IPS-18c (cell line): ENCODE measurements around the gene ARAP1.

ENCODE experiments used
- H3K4me3 ChIP-seq: 2 replicates; pipeline ENCODE4 v1.7.0; 2013; ENCODE audit warnings: low read depth, mild to moderate bottlenecking, low read length, moderate library complexity; ENCODE audit not compliant: insufficient read depth
- H3K9me3 ChIP-seq: one replicate; pipeline ENCODE4 v1.6.1; 2013; ENCODE audit warnings: mild to moderate bottlenecking, low read length, moderate library complexity; ENCODE audit not compliant: control insufficient read depth, insufficient read depth

Gene ARAP1

GRCh38 chr11:72672597-72673238 lies 79.5 kb downstream of the ARAP1 start:
- H3K4me3 ChIP-seq, result no peak overlapping the region
- peaks cover under 1% of the 10 kb centered on the region for H3K9me3 ChIP-seq

- H3K9me3 ChIP-seq, result peaks cover 6% of the 10 kb centered on the region
- H3K4me3 ChIP-seq, result no peak overlapping the region; the same call in 1 of the 2 replicates
Observed at GRCh38 chr11:72671152-72672099, 80.8 kb downstream of the ARAP1 start.

DNA sequence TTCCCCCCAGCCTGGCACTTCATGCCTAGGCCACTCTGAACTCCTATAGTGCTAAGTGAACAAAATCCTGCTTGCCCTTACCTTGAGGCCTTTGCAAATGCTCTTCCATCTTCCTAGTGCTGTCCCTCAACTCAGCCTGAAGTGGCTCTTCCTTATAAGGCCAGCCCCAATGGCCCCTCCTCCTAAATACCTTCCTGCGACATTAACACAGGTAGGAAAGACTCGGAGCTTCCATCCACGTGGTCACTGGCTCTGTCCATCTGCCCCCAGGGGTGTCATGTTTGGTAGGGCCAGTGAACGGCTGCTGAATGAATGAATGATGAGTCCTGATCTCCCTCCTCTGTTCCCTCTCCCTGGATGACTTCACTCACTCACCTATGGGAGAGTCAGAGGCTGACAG lies 82.2 kb downstream of the ARAP1 start:
- H3K9me3 ChIP-seq, result peaks cover 6% of the 10 kb centered on the region
- H3K4me3 ChIP-seq, result no peak overlapping the region

DNA sequence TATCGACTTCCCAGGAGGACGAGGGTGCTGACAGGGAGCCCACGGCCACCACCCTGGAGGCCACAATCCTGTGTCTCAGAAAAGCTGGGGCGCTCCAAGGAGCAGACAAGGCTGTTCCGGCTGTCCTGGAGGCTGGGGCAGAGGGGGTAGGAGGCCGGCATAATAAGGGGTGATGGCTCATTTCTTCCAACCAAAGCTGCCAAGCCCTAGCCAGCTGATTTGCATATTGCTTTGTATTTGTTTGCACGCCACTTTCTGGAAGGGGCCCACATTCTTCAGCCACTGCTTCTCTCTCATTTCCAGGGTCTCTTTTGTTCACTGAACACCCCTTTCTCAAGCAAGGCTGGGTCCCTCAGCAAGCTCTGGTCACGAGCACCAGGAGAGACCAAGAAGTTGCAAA lies 82.7 kb downstream of the ARAP1 start:
- peaks cover 6% of the 10 kb centered on the region for H3K9me3 ChIP-seq
- H3K4me3 ChIP-seq, result no peak overlapping the region

GRCh38 chr11:72668629-72669347 lies 83.4 kb downstream of the ARAP1 start:
- H3K9me3 ChIP-seq, result peaks cover 6% of the 10 kb centered on the region
- no peak overlapping the region for H3K4me3 ChIP-seq

DNA sequence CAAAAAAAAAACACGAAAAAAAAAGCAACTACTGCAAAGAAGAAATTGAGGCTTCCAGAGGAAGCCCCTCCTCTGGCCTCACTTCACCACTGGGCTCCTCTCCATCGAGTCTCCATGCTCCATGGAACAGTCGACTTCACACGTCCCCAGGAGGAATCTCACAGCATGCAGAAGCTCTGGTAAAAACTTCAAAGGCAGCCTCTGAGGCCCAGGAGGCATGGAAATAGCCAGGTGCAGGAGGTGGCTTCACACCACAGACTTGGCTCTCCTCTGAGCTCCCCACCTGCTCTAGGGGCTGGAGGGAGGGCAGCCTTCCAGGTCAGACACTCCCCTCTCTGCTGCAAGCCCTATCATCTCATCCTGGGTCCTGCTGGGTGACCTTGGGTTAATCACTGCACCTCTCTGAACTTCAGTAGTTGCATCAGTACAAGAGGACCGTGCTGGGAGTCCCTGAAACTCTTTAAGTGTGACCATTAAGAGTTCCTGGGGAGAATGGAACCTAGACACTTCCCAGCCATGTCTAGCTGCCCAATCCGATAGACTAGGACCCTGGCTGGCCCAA lies 86.2 kb downstream of the ARAP1 start:
- no peak overlapping the region for H3K4me3 ChIP-seq
- peaks cover 6% of the 10 kb centered on the region for H3K9me3 ChIP-seq

DNA sequence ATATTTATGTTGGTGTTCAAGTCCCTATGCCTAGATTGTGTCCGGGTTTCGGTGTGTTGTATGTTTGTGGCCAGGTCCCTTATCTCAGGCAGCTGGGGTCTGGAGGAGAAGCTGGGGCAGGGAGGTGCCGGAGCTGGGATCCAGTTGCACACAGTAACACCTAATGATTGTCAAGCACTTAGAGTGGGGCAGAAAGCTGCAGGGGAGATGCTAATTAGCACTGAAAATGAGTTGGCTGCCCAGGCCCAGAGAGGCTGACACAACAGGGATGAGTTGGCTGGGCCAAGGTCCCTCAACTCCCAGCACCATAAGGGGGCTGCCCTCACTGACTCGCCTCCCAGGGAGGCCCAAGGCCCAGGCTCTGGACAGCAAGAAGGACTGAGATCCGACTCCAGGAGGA lies 90.2 kb downstream of the ARAP1 start:
- H3K9me3 ChIP-seq, result no peaks in the 10 kb centered on the region
- H3K4me3 ChIP-seq, result no peak overlapping the region

DNA sequence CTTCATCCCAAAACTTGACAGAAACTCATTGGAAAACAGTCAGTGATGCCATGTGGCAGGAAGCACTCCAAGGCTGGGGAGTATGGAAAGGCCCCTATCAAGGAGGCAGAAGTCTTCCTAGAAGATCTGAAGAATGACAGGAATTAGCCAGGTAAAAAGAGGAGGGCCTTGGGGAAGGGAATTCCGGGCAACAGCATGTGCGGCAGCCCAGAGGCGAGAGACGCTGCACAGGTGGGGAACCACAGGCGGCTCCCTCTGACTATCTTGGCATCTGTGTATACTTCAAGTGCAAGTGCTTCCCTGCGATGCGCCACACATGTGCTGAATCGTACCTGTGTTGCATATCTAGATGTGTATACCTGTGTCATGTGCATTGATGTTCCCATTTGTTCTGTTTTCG lies 90.7 kb downstream of the ARAP1 start:
- Histone ChIP-seq H3K9me3 (no peaks in the 10 kb centered on the region), H3K4me3 (no peak overlapping the region)

DNA sequence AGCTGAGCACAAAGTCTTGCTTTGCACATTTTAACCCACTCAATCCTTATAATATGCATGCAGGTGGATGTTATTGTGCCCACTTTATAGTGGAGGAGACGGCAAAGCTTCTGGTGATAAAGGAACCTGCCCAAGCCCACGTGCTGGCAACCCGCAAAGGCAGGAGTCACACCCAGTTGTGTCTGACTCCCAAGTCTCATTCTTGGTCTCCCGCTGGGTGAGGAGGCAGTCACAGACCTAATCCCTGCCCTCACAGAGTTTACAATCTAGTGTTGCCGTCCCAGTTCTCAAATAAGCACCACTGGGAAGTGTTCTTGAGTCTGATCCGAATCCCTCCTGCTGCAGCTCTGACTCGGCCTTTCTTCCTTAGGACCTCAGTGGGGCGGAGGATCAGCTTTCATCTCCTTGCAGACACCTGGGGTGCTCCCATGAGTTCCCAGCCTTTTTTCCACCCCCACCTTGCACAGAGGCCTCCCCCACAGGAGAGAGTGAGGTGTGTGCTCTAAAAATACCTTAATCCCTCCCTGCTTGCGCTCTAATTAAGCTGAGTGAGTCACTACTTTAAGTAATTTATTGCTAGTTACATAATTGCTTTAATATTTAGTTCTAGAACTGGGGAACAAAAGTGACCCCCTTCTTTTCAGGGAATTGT lies 93.1 kb downstream of the ARAP1 start:
- no peaks in the 10 kb centered on the region for H3K9me3 ChIP-seq
- no peak overlapping the region for H3K4me3 ChIP-seq

DNA sequence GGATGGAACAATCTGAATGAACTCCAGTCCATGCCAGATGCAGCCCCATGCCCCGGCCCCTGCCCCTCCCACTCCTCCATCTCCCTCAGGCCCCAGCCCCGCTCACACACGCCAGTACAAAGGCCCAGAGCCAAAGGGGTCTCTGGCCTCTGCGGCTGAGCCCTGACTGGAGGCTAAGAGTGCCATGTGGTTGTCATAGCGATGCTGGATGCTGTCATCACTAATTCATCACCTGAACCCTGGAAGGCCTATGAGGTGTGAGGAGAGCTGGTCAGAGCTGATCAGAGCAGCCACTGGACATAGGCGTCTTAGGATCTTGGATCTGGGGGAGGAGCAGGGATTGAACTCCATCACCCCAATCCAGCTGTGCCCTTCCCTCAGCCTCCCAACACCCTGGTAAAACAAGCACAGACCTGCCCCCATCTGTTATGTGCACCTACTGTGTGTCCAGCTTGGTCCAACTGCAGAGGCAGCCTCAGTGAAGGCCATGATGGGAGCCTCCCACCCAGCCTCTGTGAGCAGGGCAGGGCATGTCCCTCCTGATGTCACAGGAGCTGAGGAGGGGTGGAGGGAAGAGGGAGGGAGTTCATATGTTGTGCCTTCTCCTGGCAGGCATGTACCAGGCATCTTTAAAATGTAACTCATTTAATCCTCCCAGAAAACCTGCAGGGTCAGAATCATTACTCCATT lies 94.7 kb downstream of the ARAP1 start:
- Histone ChIP-seq H3K9me3 (no peaks in the 10 kb centered on the region), H3K4me3 (no peak overlapping the region)

DNA sequence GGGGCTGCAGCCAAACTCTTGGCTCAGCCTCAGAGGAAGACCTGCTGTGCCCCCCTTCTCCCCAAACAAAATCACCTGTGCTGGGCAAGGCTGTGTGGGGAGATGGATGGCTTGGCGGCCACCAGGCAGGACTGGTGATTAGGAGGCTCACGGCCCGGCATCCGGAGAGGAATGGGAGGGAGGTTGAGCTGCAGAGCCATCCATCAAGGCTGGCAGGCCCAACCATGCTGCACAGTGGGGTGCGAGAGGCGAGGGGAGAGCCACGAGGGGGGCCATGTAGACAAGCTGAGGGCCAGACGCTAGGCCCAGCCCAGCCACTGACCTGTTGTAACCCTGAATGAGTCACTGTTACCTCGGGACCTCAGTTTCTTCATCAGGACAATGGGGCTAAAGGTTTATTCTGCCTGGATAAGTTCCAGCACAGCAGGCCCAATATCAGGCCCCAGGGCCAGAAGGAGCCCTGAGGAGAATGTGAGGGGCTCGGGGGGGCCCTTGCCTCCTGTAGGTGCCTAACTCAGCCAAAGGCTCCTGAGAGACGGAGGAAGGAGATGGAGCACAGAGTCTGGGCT lies 96.2 kb downstream of the ARAP1 start:
- H3K9me3 ChIP-seq, result no peaks in the 10 kb centered on the region
- H3K4me3 ChIP-seq, result no peak overlapping the region

- H3K9me3 ChIP-seq, result no peaks in the 10 kb centered on the region
- H3K4me3 ChIP-seq, result no peak overlapping the region
Observed at GRCh38 chr11:72655014-72655413, 97.2 kb downstream of the ARAP1 start.

GRCh38 chr11:72653649-72654048 lies 98.6 kb downstream of the ARAP1 start:
- no peak overlapping the region for H3K4me3 ChIP-seq
- no peaks in the 10 kb centered on the region for H3K9me3 ChIP-seq

DNA sequence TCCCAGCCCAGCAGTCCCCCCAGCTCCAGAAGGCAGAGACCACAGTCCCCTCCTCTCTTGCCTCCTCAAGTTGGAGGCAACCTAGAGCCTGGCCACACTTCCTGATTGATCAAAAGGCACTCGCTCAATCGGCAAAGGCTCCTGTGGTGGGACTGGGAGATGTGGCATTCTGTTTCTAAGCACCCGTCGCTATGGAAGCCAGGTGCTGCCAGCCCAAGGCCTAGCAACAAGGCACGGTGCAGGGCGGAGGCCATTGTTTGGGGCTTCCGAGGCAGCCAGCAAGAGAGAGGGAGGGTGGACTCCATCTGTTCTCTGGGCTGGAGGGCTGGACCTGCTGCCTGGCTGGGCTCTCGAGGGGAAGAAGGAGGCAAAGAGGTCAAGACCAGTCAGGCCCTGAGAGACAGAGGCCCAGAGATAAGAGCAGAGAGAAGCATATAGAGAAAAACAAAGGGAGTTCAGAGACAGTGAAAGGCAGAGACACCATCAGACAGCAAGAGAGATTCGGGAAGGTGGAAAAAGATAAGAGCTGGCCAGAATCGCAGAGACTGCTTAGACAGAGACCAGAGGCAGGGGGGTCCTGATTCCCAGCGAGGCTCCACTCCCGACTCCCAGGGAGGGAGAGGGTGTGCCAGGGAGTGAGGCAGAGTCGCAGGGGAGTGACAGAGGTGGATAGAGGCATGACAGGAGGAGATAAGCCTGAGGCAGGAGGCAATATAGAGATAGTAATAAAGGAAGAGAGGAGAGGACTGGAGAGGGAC lies 99.2 kb downstream of the ARAP1 start:
- Histone ChIP-seq H3K4me3 (no peak overlapping the region), H3K9me3 (no peaks in the 10 kb centered on the region)

GRCh38 chr11:72652133-72652532 lies 100.1 kb downstream of the ARAP1 start:
- Histone ChIP-seq H3K4me3 (no peak overlapping the region), H3K9me3 (no peaks in the 10 kb centered on the region)
